VCaP (cell line): ENCODE measurements around the gene ZBTB20.

ENCODE experiments used
- H3K27ac ChIP-seq: fragments of 450-650 bp; 2 replicates; pipeline ENCODE4 v1.5.1; 2017
- CTCF ChIP-seq: fragments of 450-650 bp; conservative IDR thresholded peaks from 2 replicates; pipeline ENCODE4 v1.5.1; 2017; ENCODE audit warnings: mild to moderate bottlenecking, moderate library complexity

The ZBTB20 gene

GRCh38 chr3:114886905-114887304 is 260.2 kb downstream of the ZBTB20 start:
- no peak for TF ChIP-seq CTCF
- no peak overlapping the region for H3K27ac ChIP-seq

- H3K27ac ChIP-seq = no peak overlapping the region
- TF ChIP-seq CTCF = no peak
Measured at GRCh38 chr3:114884213-114884923, 262.7 kb downstream of the ZBTB20 start.

- no peak for TF ChIP-seq CTCF
- H3K27ac ChIP-seq = no peak overlapping the region
Measured at GRCh38 chr3:114880078-114880477, 267.0 kb downstream of the ZBTB20 start.

- H3K27ac ChIP-seq = no peak overlapping the region
- TF ChIP-seq CTCF = no peak
Measured at GRCh38 chr3:114879059-114880031, 267.7 kb downstream of the ZBTB20 start.

- no peak for TF ChIP-seq CTCF
- H3K27ac ChIP-seq = no peak overlapping the region; the same call in 1 of the 2 replicates
Measured at GRCh38 chr3:114878114-114878839, 268.8 kb downstream of the ZBTB20 start.

- peak overlapping the region; percentile 4; the same call in 1 of the 2 replicates for H3K27ac ChIP-seq
- no peak for TF ChIP-seq CTCF
Measured at GRCh38 chr3:114877378-114878113, 269.5 kb downstream of the ZBTB20 start.
